BE2C (cell line): ENCODE measurements around the gene GRIA3.

Experiments used
- DNase-seq: peaks from one replicate; pipeline ENCODE4 v3.0.0-alpha.2; 2020
- H3K27me3 ChIP-seq: fragments of 250-450 bp; sonication (Bioruptor Pico); 2 replicates; pipeline ENCODE4 v1.5.1; 2020; ENCODE audit warnings: mild to moderate bottlenecking
- H3K36me3 ChIP-seq: fragments of 250-450 bp; sonication (Bioruptor Pico); 2 replicates; pipeline ENCODE4 v1.5.1; 2020; ENCODE audit warnings: mild to moderate bottlenecking
- H3K4me1 ChIP-seq: fragments of 250-450 bp; sonication (Bioruptor Pico); 2 replicates; pipeline ENCODE4 v1.5.1; 2020
- H3K4me3 ChIP-seq: 2 replicates; pipeline ENCODE4 v1.5.1; 2011; ENCODE audit warnings: low read depth, low read length
- H3K9me3 ChIP-seq: fragments of 250-450 bp; sonication (Bioruptor Pico); 2 replicates; pipeline ENCODE4 v1.5.1; 2020
- TF ChIP-seq, protein P1 (sequence below): IDR thresholded peaks from 2 replicates; pipeline ENCODE4 v1.5.1; 2012; ENCODE audit warnings: mild to moderate bottlenecking, low read depth, low read length

Gene GRIA3

DNA sequence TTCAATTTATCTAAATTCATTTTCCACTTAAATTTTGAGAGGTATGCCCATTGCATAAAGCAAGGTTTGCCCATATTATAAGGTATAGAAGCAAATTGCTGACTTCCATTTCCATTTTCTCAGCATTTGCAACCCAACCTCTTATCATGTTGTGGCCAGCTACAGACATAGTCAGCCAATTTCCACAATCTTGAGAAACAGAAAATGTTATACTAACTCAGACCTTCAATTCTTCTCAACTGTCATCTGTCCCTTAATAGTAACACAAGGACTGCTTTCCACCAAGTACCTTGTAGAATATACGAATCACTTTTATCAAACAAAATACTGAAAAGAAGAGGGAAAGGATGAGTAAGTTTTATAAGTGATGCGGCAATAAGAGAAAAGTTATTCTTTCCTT is 11.2 kb upstream of the GRIA3 start:
- no peaks in the 10 kb centered on the region for H3K4me1 ChIP-seq
- no peak overlapping the region for H3K4me3 ChIP-seq
- no peaks in the 10 kb centered on the region for H3K36me3 ChIP-seq
- no peak for DNase-seq
- H3K9me3 ChIP-seq = no peaks in the 10 kb centered on the region
- H3K27me3 ChIP-seq = no peaks in the 10 kb centered on the region
- TF ChIP-seq, protein P1, sequence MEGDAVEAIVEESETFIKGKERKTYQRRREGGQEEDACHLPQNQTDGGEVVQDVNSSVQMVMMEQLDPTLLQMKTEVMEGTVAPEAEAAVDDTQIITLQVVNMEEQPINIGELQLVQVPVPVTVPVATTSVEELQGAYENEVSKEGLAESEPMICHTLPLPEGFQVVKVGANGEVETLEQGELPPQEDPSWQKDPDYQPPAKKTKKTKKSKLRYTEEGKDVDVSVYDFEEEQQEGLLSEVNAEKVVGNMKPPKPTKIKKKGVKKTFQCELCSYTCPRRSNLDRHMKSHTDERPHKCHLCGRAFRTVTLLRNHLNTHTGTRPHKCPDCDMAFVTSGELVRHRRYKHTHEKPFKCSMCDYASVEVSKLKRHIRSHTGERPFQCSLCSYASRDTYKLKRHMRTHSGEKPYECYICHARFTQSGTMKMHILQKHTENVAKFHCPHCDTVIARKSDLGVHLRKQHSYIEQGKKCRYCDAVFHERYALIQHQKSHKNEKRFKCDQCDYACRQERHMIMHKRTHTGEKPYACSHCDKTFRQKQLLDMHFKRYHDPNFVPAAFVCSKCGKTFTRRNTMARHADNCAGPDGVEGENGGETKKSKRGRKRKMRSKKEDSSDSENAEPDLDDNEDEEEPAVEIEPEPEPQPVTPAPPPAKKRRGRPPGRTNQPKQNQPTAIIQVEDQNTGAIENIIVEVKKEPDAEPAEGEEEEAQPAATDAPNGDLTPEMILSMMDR = no peak

DNA sequence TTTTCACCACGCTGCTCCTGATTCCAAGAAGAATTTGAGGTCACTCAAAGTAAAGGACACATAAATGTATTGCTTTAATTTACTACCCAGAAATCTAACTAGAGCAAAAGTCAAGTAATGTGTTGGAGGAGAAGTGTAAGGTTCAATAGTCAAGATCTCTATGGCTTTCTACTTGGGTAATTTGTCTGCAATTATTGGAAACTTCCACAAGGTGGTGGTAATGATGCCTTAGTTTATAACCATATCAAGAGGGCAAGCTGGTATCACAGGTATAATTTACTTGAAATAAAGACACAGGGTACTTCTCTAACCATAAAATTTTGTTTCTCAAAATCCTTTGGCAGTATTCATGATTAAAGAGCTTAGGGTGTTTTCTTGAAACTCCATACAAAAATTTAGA is 10.2 kb upstream of the GRIA3 start:
- no peak overlapping the region for H3K4me3 ChIP-seq
- H3K27me3 ChIP-seq = no peaks in the 10 kb centered on the region
- H3K4me1 ChIP-seq = no peaks in the 10 kb centered on the region
- TF ChIP-seq, protein P1 = 0 out of 2 replicates have a peak, but pooled peaks have one; percentile 17
- no peaks in the 10 kb centered on the region for H3K36me3 ChIP-seq
- H3K9me3 ChIP-seq = no peaks in the 10 kb centered on the region
- DNase-seq = no peak

DNA sequence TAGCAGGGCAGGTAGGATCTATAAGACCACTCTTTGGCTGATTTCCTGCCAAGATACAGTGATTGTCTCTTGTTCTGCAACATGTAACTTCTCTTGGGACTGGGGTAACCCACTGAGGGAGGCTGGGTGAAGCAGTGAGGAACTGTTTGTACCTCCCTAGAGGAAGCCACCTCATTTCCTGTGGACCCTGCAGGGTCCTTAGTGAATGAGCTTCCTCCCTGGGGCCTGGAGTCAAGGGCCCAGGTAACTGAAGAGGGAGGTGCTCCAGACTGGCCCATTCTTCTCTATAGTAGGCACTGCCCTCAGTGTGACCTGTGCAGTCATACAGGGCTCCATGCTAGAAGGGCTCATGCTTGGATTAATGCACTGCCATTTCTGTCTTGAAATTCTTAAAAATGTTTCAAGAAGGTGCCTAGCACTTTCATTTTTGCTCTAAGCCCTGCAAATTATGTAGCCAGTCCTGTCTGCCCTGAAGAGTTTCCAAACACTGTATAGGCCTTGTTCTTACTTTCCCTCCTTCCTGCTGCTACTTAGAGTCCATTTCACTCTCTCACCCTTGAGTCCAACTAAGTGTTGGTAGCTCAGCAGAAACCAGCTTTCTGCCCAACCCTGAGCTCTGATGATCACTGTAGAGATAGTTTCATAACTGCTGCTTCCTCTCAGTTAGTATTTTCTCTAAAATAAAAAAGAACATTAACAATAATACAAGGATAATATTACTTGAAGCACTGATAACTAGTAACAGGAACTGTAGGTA is 8.5 kb upstream of the GRIA3 start:
- H3K4me3 ChIP-seq = no peak overlapping the region
- DNase-seq = no peak
- no peaks in the 10 kb centered on the region for H3K27me3 ChIP-seq
- TF ChIP-seq, protein P1 = no peak
- no peaks in the 10 kb centered on the region for H3K9me3 ChIP-seq
- no peaks in the 10 kb centered on the region for H3K4me1 ChIP-seq
- H3K36me3 ChIP-seq = no peaks in the 10 kb centered on the region

DNA sequence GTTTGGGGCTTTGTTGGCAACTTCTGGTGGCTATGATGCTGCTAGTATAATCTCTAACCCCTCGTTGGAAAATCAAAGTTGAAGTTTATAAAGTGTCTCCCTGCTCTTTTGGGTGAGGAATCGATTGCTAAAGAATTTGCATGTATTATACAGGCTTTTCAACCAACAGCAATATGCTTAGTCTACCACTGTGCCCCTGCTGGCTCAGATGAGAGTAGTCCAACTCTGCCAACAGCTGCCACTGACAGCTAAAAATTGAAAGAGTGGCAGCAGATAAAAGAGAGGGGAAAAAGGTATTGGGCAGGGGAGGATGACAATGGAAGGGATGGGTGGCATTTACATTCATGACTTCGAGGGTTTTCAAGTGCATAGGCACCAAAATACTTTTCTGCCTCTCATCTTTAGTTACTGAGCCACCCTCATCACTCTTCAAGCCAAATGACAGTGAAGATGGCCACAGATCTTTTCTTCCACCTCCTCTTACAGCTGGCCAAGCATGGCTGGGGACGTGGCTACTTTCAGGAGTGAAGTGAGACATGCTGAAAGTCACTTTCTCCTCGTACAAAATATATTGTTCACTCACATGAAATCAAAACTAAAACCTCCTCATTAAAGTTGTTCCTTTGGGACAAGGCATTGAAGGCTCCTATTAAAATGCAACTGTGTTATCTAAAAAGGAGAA is 2.7 kb upstream of the GRIA3 start:
- DNase-seq = no peak
- TF ChIP-seq, protein P1 = no peak
- no peaks in the 10 kb centered on the region for H3K9me3 ChIP-seq
- H3K36me3 ChIP-seq = no peaks in the 10 kb centered on the region
- H3K27me3 ChIP-seq = no peaks in the 10 kb centered on the region
- H3K4me3 ChIP-seq = no peak overlapping the region
- H3K4me1 ChIP-seq = no peaks in the 10 kb centered on the region

DNA sequence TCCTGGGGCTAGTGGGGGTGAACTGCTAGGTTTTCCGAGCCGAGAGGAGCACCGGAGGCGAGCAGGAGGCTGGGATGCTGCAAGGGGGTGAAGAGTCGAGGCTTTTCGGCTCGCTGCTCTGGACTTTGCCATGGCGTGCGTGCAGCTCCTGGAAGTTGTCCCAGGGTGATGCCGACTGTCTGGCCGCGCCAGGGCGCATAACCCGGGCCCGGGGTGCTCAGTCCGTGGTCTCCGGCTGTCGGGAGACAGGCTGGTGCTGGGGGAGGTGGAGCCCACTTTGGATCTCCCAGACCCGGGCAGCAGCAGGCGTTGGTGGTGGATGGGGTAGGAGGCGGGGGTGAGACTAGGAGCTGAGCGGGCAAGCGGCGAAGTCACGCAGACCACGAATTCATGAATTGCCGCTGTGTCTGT is 793 bp downstream of the GRIA3 start:
- Histone ChIP-seq H3K9me3 (no peaks in the 10 kb centered on the region), H3K27me3 (no peaks in the 10 kb centered on the region), H3K4me3 (no peak overlapping the region), H3K36me3 (no peaks in the 10 kb centered on the region), H3K4me1 (no peaks in the 10 kb centered on the region)
- no peak for DNase-seq
- TF ChIP-seq, protein P1 = no peak

DNA sequence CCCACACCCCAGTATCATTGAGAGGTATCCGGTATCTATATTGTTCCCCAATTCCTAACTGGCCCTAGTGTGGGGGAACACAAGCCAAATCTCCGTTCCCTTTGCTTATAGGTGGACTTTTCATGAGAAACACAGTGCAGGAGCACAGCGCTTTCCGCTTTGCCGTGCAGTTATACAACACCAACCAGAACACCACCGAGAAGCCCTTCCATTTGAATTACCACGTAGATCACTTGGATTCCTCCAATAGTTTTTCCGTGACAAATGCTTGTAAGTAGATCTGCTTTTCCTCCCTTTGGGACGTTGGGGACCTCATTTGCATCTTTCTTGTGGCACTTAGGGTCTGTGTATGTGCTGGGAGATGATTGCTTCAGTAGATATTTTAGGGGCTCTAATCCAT is 1.6 kb downstream of the GRIA3 start:
- Histone ChIP-seq H3K4me1 (no peaks in the 10 kb centered on the region), H3K36me3 (no peaks in the 10 kb centered on the region), H3K9me3 (no peaks in the 10 kb centered on the region), H3K27me3 (no peaks in the 10 kb centered on the region), H3K4me3 (no peak overlapping the region)
- TF ChIP-seq, protein P1 = no peak
- no peak for DNase-seq
